Cerebellar nuclear complex (tissue), 1 donor: ENCODE measurements around the gene DNER.

ENCODE experiments used
- DNase-seq, 2 experiments: peaks; one replicate each; lab custom pipeline; 2025; lab: John Stamatoyannopoulos, UW

Gene DNER

GRCh38 chr2:229673676-229674075 lies 40.7 kb downstream of the DNER start:
- no peak for DNase-seq

GRCh38 chr2:229672021-229672420 lies 42.3 kb downstream of the DNER start:
- DNase-seq = no peak

- DNase-seq = no peak
These were observed 44.5 kb downstream of the DNER start for GRCh38 chr2:229669841-229670240.

DNA sequence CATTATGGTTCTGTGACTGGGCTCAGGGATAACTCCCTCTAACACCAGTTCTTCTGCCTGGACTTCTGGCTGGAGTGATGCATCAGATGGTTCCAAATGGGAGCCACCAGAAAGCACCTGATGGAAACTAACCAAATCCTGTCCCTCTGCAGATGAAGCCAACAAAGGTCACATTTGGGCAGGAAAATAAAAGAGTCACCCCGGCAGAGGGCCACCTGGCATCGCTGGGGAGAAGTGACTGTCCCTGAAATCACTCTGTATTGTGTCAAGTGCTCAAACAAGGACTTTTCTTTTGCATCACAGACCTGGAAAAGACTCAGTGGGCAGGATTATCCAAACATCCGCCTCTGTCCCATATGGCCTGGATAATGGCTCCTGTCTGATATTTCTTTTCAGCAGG lies 47.5 kb downstream of the DNER start:
- no peak for DNase-seq

DNA sequence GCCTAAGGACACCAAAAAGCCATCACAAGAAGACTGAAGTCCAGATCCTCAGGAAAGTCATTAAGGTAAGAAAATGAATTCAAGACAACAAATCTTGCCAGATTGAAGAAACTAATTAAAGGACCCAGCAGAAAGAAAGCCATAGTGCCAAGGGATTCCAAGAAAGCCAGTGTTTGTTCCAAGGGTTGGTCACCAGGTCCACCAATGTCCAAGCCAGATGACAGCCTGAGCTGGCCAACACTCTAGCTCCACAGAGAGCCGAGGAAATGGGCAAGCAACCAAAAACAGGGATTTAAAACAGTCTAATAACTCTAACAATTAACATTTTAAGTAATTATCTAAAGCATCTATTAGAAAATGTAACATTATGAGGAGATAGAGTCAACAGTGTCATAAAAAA lies 49.2 kb downstream of the DNER start:
- DNase-seq = no peak

- DNase-seq = no peak
These were observed 52.9 kb downstream of the DNER start for GRCh38 chr2:229661478-229661877.

DNA sequence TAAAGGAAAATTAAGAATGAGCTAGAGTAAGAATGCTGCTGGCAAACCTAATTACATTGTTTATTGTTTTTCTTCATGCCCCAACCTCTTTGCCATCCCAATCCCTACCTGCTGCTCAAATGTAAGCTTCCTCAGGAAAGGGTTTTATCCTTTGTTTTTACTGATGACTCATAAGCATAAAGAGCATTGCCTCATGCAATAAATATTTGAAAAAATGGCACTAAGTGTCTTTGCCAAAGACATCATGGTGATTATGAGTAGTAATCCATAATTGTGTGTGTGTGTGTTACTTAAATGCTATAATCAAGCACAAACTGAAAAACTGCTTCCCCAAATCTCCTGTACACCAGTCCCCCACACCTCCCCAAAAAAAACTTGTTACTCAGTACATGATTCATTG lies 53.4 kb downstream of the DNER start:
- DNase-seq = no peak

DNA sequence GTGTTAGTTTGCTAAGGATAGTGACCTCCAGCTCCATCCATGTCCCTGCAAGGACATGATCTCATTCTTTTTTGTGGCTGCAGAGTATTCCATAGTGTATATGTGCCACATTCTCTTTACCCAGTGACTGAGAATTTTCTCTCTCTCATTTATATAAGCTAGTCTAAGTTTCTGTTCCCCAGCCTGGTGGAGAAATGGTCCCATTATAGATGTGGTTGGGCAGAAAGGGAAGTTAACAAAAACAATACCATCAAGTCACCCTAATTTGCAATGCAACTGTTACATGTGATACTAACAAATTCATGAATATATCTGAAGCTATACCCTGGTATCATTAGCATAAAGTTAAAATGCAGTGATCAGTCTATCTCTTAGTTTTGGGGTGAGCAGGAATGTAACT lies 54.0 kb downstream of the DNER start:
- no peak for DNase-seq

- no peak for DNase-seq
These were observed 56.4 kb downstream of the DNER start for GRCh38 chr2:229658004-229658403.

- DNase-seq = no peak
These were observed 59.9 kb downstream of the DNER start for GRCh38 chr2:229654437-229654836.

DNA sequence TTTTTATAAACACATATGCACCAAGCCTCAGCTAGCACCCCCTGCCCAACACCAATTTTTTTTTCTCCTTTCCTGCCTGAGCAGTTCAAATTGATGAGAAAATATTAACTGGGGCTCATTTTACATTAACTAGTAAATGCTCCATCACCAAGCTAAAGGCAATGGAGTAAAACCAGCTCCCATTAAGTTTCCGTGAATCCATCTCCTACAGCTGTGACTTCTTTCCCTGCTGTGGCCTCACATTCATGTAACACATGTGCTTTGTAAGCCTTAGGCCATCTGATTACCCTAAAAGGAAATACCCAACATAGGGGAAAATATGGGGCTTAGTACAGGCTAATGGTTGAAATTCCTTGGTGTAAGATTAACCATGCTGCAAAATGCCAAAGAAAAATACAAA lies 60.8 kb downstream of the DNER start:
- no peak for DNase-seq

DNA sequence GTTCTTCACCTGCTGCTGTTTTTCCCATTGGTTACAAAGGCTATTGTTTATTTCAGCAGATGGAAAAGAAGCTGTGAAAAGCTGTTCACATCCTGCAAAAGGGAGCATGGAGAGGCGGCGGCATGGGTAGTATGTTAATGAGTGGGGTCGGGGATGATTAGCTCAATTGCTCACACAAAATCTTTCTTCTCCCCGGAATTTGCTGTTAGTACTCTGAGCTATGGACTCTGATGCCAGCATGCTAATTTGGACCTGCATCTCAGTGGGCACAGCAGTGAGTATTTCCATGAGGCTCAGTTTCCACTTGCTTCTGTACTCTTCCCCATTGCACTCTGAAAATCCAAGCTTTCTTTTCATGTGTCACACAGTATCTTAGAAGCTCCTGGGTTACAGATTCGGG lies 61.6 kb downstream of the DNER start:
- no peak for DNase-seq

DNA sequence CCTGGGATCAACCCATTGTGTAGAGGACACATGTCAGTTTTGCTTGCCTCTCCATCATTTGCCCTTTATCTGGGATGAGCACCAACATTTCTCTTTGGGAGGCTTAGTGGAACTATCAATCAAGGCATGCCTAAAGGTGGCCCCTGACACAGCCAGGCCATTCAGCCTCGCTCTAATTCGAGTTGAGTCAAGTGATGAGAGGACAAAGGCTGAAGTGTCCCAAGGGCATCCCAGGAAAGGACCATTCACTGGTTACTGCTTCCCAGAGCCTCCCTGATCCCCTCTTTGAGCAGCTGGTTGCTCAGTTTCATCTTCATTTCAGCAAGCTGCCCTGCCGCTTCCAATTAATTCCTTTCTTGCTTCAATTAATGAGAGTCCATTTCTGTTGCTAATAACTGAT lies 63.5 kb downstream of the DNER start:
- no peak for DNase-seq

DNA sequence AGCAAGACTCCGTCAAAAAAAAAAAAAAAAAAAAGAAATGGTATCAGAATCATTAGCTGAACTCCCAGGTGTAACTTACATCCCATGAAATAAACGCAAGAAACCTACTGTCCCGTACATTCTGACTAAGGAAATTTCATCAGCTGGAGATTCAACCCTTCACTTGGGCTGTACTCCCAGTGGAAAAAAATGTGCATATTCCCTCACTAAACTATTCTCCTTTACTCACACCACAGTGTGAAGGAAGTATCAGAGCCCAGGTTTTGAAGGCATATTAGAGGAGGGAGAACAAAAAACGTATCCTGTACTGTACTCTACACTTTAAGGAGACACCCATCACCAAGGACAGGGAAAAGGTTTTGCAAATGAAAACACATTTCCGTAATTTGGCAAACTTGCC lies 64.3 kb downstream of the DNER start:
- DNase-seq = no peak

GRCh38 chr2:229646186-229646723 lies 68.1 kb downstream of the DNER start:
- DNase-seq = no peak

DNA sequence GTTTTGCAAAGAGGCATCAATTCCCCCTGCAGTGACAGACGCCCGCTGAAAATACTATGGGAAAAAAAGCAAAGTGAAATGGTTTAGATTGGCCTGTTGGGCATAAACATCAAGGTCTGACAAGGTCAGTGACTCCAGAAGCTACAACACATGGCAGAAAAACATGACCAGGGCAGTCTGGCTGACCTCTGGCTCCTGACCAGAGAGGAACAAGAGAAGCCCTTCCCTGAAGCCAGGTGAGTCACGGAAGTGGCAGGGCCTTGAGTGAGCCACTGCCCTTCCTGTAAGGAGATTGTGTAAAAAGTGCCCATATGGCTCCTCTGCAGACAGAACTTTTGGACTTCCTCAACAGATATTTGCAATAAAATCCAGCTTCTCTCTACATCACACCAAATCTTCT lies 72.0 kb downstream of the DNER start:
- DNase-seq = no peak

GRCh38 chr2:229641676-229642075 lies 72.7 kb downstream of the DNER start:
- no peak for DNase-seq

DNA sequence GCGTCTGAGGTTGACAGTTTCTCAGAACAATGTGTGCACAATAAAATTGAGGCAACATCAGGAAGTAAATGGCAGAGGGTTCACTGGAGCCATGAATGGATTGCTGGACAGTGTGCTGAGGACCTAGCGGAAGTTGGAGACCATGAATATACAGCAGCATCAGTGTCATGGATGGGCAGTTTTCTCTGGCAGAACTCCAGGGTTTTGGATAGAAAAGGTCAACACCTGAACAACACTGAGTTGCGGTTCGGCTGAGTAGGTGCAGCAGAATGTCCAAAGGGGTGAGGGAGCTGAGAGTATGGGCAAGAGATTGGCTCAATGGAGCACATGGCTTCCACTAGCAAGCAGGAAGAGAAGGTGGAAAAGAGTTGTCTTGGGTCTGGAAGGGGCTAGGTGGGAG lies 73.7 kb downstream of the DNER start:
- no peak for DNase-seq

- DNase-seq = no peak
These were observed 77.8 kb downstream of the DNER start for GRCh38 chr2:229636571-229636970.

GRCh38 chr2:229635371-229635680 lies 79.0 kb downstream of the DNER start:
- no peak for DNase-seq

DNA sequence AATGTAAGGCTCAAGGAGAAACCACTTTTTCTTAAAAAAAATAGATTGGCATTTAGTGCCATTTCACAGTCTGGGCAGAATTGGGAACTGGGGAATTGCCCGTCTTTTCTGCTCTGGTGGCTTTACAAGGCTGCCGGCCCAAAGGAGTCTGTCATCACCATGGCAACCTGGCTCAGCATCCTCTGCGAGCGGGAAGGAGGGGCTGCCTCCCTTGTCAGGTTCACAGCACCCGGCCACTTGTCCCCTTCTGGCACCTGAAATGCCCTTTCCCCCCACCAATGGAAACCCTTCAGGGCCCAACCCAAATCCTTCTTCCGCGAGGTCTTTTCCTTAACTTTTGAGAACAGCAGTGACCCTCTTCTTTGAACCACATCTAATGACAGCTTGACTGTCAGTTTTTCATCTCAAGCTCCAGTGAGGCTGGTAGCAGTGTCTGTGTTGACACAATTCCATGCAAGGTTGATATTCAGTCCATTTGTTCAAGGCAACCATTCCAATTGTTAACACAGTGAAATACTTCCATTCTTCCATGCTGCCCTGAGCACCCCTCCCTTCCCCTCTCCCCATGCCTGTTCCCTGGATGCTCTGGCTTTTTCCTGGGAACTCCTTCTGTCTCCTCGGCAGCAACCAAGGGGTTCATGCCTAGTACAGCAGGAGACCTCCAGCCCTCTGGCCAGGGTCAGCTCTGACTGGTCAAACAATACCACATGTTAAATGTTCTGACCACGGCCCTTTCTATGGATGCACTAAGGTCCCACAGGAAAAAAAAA lies 79.6 kb downstream of the DNER start:
- peak in 1 of 2 experiments; percentile 5 for DNase-seq

DNA sequence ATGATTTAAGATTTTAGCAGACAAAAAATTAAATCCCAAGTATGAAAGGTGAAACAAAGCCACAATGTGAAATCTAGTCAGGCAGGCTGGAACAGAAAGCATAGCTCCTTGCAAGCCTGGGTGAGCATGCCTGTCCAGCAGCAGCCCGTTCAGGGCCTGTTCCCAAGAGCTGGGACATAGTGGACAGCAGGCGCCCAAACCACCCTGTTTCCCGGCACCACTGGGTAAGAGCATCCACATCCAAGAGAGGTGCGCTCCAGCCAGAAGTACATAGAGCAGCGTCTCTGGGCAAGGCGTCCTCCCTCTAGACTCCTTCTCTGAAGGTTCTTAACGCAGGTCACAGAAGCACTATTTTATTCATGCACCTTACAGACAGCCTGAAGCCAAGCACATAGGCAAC lies 80.8 kb downstream of the DNER start:
- no peak for DNase-seq

DNA sequence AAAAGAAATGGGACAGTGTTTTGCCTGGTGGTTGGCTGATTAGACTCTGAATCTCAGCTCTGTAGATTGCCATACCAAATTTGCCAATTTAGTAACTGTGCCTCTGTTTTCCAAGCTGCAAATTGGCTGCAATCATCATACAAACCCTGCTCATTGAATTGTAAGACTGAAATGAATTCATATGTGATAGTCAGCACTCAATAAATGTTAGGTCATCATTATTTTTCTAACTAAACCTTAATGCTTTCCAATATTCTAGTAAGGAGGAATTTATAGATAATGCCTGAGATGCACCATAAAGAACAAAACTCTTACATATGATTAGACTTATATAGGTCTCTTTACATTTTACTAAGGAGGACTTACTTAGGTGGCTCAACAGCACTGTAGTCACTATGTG lies 85.3 kb downstream of the DNER start:
- no peak for DNase-seq

DNA sequence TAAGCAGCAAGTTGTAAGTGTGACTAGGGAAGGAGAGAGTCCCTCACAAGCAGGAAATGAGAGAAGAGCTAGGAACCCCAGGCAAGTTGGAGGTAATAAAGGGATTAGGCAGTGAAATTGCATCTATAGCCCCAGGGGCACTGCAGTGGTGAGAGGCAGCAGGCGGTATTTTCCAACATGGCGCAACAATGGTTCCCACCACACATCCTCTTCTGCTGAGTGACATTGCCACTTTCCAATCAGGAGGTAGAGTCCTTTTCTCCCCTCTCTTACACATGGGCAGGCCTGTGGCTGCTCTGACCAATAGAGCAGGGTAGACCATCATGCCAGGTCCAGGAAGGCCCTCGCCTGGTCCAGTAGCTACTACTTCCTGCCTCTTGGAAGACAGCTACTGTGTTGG lies 86.6 kb downstream of the DNER start:
- DNase-seq = no peak
